ENCODE results near the gene GUCD1. TPM values are rescaled to one million over a fixed set of nuclear protein-coding genes. Genes with fewer than 3 reads are reported as not detected.

Gene GUCD1
- total and polyA plus RNA-seq, 2 of the 13 experiments (the other 11 are each of a cell fraction or from before 2014, with no cell fraction given) = 128 to 245 TPM

- TF ChIP-seq, protein P1, sequence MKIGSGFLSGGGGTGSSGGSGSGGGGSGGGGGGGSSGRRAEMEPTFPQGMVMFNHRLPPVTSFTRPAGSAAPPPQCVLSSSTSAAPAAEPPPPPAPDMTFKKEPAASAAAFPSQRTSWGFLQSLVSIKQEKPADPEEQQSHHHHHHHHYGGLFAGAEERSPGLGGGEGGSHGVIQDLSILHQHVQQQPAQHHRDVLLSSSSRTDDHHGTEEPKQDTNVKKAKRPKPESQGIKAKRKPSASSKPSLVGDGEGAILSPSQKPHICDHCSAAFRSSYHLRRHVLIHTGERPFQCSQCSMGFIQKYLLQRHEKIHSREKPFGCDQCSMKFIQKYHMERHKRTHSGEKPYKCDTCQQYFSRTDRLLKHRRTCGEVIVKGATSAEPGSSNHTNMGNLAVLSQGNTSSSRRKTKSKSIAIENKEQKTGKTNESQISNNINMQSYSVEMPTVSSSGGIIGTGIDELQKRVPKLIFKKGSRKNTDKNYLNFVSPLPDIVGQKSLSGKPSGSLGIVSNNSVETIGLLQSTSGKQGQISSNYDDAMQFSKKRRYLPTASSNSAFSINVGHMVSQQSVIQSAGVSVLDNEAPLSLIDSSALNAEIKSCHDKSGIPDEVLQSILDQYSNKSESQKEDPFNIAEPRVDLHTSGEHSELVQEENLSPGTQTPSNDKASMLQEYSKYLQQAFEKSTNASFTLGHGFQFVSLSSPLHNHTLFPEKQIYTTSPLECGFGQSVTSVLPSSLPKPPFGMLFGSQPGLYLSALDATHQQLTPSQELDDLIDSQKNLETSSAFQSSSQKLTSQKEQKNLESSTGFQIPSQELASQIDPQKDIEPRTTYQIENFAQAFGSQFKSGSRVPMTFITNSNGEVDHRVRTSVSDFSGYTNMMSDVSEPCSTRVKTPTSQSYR (CRISPR knock-in tag; IDR thresholded peaks at IDR 0.05; ENCODE audit: borderline replicate concordance) = peak; percentile 83
- TF ChIP-seq BRD4 (CRISPR knock-in tag; IDR thresholded peaks at IDR 0.05) = peak; percentile 73; the same call in 1 of the 2 replicates
- peak; percentile 65; the same call in 1 of the 2 replicates for TF ChIP-seq ZNF460 (CRISPR knock-in tag; IDR thresholded peaks at IDR 0.05; ENCODE audit: borderline replicate concordance)
- TF ChIP-seq ZBTB40 (IDR thresholded peaks at IDR 0.05) = no peak
- peak; percentile 57; the same call in 1 of the 2 replicates for TF ChIP-seq ZBTB40 (CRISPR knock-in tag; IDR thresholded peaks at IDR 0.05)
- TF ChIP-seq TSC22D2 (CRISPR knock-in tag; IDR thresholded peaks at IDR 0.05; ENCODE audit: borderline replicate concordance) = no peak
- TF ChIP-seq SIX1 (CRISPR knock-in tag; IDR thresholded peaks at IDR 0.05; ENCODE audit: borderline replicate concordance) = 0 out of 2 replicates have a peak, but pooled peaks have one; percentile 53
- peak; percentile 77 for TF ChIP-seq FOXK1 (CRISPR knock-in tag; IDR thresholded peaks at IDR 0.05; ENCODE audit: borderline replicate concordance, low read depth)
- 0 out of 2 replicates have a peak, but pooled peaks have one; percentile 44 for TF ChIP-seq SMAD1 (CRISPR knock-in tag; IDR thresholded peaks at IDR 0.05; ENCODE audit: borderline replicate concordance, low read depth)
- TF ChIP-seq, protein P2, sequence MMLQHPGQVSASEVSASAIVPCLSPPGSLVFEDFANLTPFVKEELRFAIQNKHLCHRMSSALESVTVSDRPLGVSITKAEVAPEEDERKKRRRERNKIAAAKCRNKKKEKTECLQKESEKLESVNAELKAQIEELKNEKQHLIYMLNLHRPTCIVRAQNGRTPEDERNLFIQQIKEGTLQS (CRISPR knock-in tag; IDR thresholded peaks at IDR 0.05) = peak; percentile 84
- TF ChIP-seq WIZ (CRISPR knock-in tag; IDR thresholded peaks at IDR 0.05) = no peak
- TF ChIP-seq SAFB2 (CRISPR knock-in tag; IDR thresholded peaks at IDR 0.05; ENCODE audit: borderline replicate concordance, low read depth) = no peak; the same call in 1 of the 2 replicates
- TF ChIP-seq ATM (IDR thresholded peaks at IDR 0.05; ENCODE audit: borderline replicate concordance) = no peak
- peak; percentile 68 for TF ChIP-seq GABPB1 (CRISPR knock-in tag; IDR thresholded peaks at IDR 0.05)
Observed at GRCh38 chr22:24550028-24550901, 4.7 kb downstream of the GUCD1 start (continued).
